Measurements from ENCODE around the gene MARCKSL1.

Gene MARCKSL1

GRCh38 chr1:32330558-32331151 lies 5.4 kb downstream of the MARCKSL1 start:
- 95% methylated on average over 12 of the region's 12 CpGs for WGBS
- peaks cover 14% of the 10 kb centered on the region for H3K4me1 ChIP-seq (ENCODE audit: insufficient read depth, low read length)
- peaks cover 90% of the 10 kb centered on the region for H3K36me3 ChIP-seq (ENCODE audit: insufficient read depth, low read length)
- H3K27me3 ChIP-seq (ENCODE audit: insufficient read depth, low read length) = no peaks in the 10 kb centered on the region
- H3K27ac ChIP-seq (ENCODE audit: low read depth, low read length) = no peak overlapping the region
- no peaks in the 10 kb centered on the region for H3K9me3 ChIP-seq (ENCODE audit: insufficient read depth, low read depth, low read length)
- no peak overlapping the region for H3K4me3 ChIP-seq (ENCODE audit: low read length)
- H3K9ac ChIP-seq (ENCODE audit: low read depth, low read length) = no peak overlapping the region

- H3K27ac ChIP-seq (ENCODE audit: low read depth, low read length) = no peak overlapping the region
- no peaks in the 10 kb centered on the region for H3K9me3 ChIP-seq (ENCODE audit: insufficient read depth, low read depth, low read length)
- 93% methylated on average over 4 of the region's 4 CpGs for WGBS
- H3K9ac ChIP-seq (ENCODE audit: low read depth, low read length) = no peak overlapping the region
- no peaks in the 10 kb centered on the region for H3K27me3 ChIP-seq (ENCODE audit: insufficient read depth, low read length)
- H3K4me1 ChIP-seq (ENCODE audit: insufficient read depth, low read length) = peaks cover 14% of the 10 kb centered on the region
- H3K4me3 ChIP-seq (ENCODE audit: low read length) = no peak overlapping the region
- peaks cover 95% of the 10 kb centered on the region for H3K36me3 ChIP-seq (ENCODE audit: insufficient read depth, low read length)
These were observed 6.0 kb downstream of the MARCKSL1 start for GRCh38 chr1:32329931-32330466.

- Histone ChIP-seq H3K36me3 (ENCODE audit: insufficient read depth, low read length) (peaks cover 87% of the 10 kb centered on the region), H3K9ac (ENCODE audit: low read depth, low read length) (no peak overlapping the region), H3K9me3 (ENCODE audit: insufficient read depth, low read depth, low read length) (no peaks in the 10 kb centered on the region), H3K27ac (ENCODE audit: low read depth, low read length) (no peak overlapping the region), H3K27me3 (ENCODE audit: insufficient read depth, low read length) (no peaks in the 10 kb centered on the region), H3K4me1 (ENCODE audit: insufficient read depth, low read length) (no peaks in the 10 kb centered on the region), H3K4me3 (ENCODE audit: low read length) (no peak overlapping the region)
- 94% methylated on average over 11 of the region's 11 CpGs for WGBS
These were observed 8.8 kb downstream of the MARCKSL1 start for GRCh38 chr1:32327204-32327603.

GRCh38 chr1:32321712-32322291 lies 14.2 kb downstream of the MARCKSL1 start:
- 92% methylated on average over 5 of the region's 5 CpGs for WGBS
- no peaks in the 10 kb centered on the region for H3K4me1 ChIP-seq (ENCODE audit: insufficient read depth, low read length)
- H3K27ac ChIP-seq (ENCODE audit: low read depth, low read length) = no peak overlapping the region
- H3K27me3 ChIP-seq (ENCODE audit: insufficient read depth, low read length) = no peaks in the 10 kb centered on the region
- H3K9ac ChIP-seq (ENCODE audit: low read depth, low read length) = no peak overlapping the region
- no peak overlapping the region for H3K4me3 ChIP-seq (ENCODE audit: low read length)
- no peaks in the 10 kb centered on the region for H3K9me3 ChIP-seq (ENCODE audit: insufficient read depth, low read depth, low read length)
- H3K36me3 ChIP-seq (ENCODE audit: insufficient read depth, low read length) = peaks cover 69% of the 10 kb centered on the region

GRCh38 chr1:32318127-32318869 lies 17.7 kb downstream of the MARCKSL1 start:
- Histone ChIP-seq H3K27ac (ENCODE audit: low read depth, low read length) (no peak overlapping the region), H3K9ac (ENCODE audit: low read depth, low read length) (no peak overlapping the region), H3K9me3 (ENCODE audit: insufficient read depth, low read depth, low read length) (no peaks in the 10 kb centered on the region), H3K27me3 (ENCODE audit: insufficient read depth, low read length) (no peaks in the 10 kb centered on the region), H3K4me1 (ENCODE audit: insufficient read depth, low read length) (no peaks in the 10 kb centered on the region), H3K36me3 (ENCODE audit: insufficient read depth, low read length) (peaks cover 49% of the 10 kb centered on the region), H3K4me3 (ENCODE audit: low read length) (no peak overlapping the region)
- 94% methylated on average over 10 of the region's 10 CpGs for WGBS

- H3K4me3 ChIP-seq (ENCODE audit: low read length) = no peak overlapping the region
- 93% methylated on average over 3 of the region's 3 CpGs for WGBS
- H3K9me3 ChIP-seq (ENCODE audit: insufficient read depth, low read depth, low read length) = no peaks in the 10 kb centered on the region
- H3K27me3 ChIP-seq (ENCODE audit: insufficient read depth, low read length) = no peaks in the 10 kb centered on the region
- H3K9ac ChIP-seq (ENCODE audit: low read depth, low read length) = no peak overlapping the region
- H3K36me3 ChIP-seq (ENCODE audit: insufficient read depth, low read length) = peaks cover 43% of the 10 kb centered on the region
- H3K27ac ChIP-seq (ENCODE audit: low read depth, low read length) = no peak overlapping the region
- no peaks in the 10 kb centered on the region for H3K4me1 ChIP-seq (ENCODE audit: insufficient read depth, low read length)
These were observed 19.1 kb downstream of the MARCKSL1 start for GRCh38 chr1:32316903-32317277.

GRCh38 chr1:32311709-32312393 lies 24.2 kb downstream of the MARCKSL1 start:
- Histone ChIP-seq H3K36me3 (ENCODE audit: insufficient read depth, low read length) (peaks cover 12% of the 10 kb centered on the region), H3K27ac (ENCODE audit: low read depth, low read length) (no peak overlapping the region), H3K27me3 (ENCODE audit: insufficient read depth, low read length) (no peaks in the 10 kb centered on the region), H3K4me1 (ENCODE audit: insufficient read depth, low read length) (no peaks in the 10 kb centered on the region), H3K9ac (ENCODE audit: low read depth, low read length) (no peak overlapping the region), H3K9me3 (ENCODE audit: insufficient read depth, low read depth, low read length) (no peaks in the 10 kb centered on the region), H3K4me3 (ENCODE audit: low read length) (no peak overlapping the region)
- WGBS = 92% methylated on average over 2 of the region's 2 CpGs

- H3K27me3 ChIP-seq (ENCODE audit: insufficient read depth, low read length) = no peaks in the 10 kb centered on the region
- WGBS = 91% methylated on average over 1 of the region's 1 CpG
- no peaks in the 10 kb centered on the region for H3K4me1 ChIP-seq (ENCODE audit: insufficient read depth, low read length)
- peaks cover 25% of the 10 kb centered on the region for H3K36me3 ChIP-seq (ENCODE audit: insufficient read depth, low read length)
- H3K27ac ChIP-seq (ENCODE audit: low read depth, low read length) = no peak overlapping the region
- H3K9me3 ChIP-seq (ENCODE audit: insufficient read depth, low read depth, low read length) = peaks cover 4% of the 10 kb centered on the region; the same call in 1 of the 2 replicates
- no peak overlapping the region for H3K4me3 ChIP-seq (ENCODE audit: low read length)
- no peak overlapping the region for H3K9ac ChIP-seq (ENCODE audit: low read depth, low read length)
These were observed 26.1 kb downstream of the MARCKSL1 start for GRCh38 chr1:32309960-32310359.

- 94% methylated on average over 2 of the region's 2 CpGs for WGBS
- H3K27me3 ChIP-seq (ENCODE audit: insufficient read depth, low read length) = no peaks in the 10 kb centered on the region
- no peak overlapping the region for H3K27ac ChIP-seq (ENCODE audit: low read depth, low read length)
- H3K36me3 ChIP-seq (ENCODE audit: insufficient read depth, low read length) = peaks cover 45% of the 10 kb centered on the region
- peaks cover 5% of the 10 kb centered on the region; the same call in 1 of the 2 replicates for H3K9me3 ChIP-seq (ENCODE audit: insufficient read depth, low read depth, low read length)
- H3K4me3 ChIP-seq (ENCODE audit: low read length) = no peak overlapping the region
- H3K4me1 ChIP-seq (ENCODE audit: insufficient read depth, low read length) = no peaks in the 10 kb centered on the region
- H3K9ac ChIP-seq (ENCODE audit: low read depth, low read length) = no peak overlapping the region
These were observed 28.7 kb downstream of the MARCKSL1 start for GRCh38 chr1:32307324-32307723.

GRCh38 chr1:32305310-32305709 lies 30.7 kb downstream of the MARCKSL1 start:
- H3K27ac ChIP-seq (ENCODE audit: low read depth, low read length) = no peak overlapping the region
- H3K4me3 ChIP-seq (ENCODE audit: low read length) = no peak overlapping the region
- no peaks in the 10 kb centered on the region for H3K4me1 ChIP-seq (ENCODE audit: insufficient read depth, low read length)
- H3K9me3 ChIP-seq (ENCODE audit: insufficient read depth, low read depth, low read length) = peaks cover 5% of the 10 kb centered on the region; the same call in 1 of the 2 replicates
- no peak overlapping the region for H3K9ac ChIP-seq (ENCODE audit: low read depth, low read length)
- no peaks in the 10 kb centered on the region for H3K27me3 ChIP-seq (ENCODE audit: insufficient read depth, low read length)
- H3K36me3 ChIP-seq (ENCODE audit: insufficient read depth, low read length) = peaks cover 51% of the 10 kb centered on the region
- WGBS = 97% methylated on average over 2 of the region's 2 CpGs
